Progenitor cell of endocrine pancreas (in vitro differentiated cells): Measurements from ENCODE around the gene CNTN1. TPM values are rescaled to one million over a fixed set of nuclear protein-coding genes. Genes with fewer than 3 reads are reported as not detected.

Source experiments
- DNase-seq: peaks from one replicate; pipeline ENCODE4 v3.0.0; 2021; ENCODE audit warnings: low spot score; ENCODE audit not compliant: unreplicated experiment
- H3K27ac Mint-ChIP-seq: 2 replicates; pipeline ENCODE4 v1.8.0; 2021; ENCODE audit warnings: mild to moderate bottlenecking, moderate library complexity, mixed read lengths
- H3K27me3 Mint-ChIP-seq: 2 replicates; pipeline ENCODE4 v1.8.0; 2021; ENCODE audit warnings: mixed read lengths
- H3K36me3 Mint-ChIP-seq: 2 replicates; pipeline ENCODE4 v1.8.0; 2022; ENCODE audit warnings: mixed read lengths; ENCODE audit not compliant: insufficient read depth
- H3K4me1 Mint-ChIP-seq: 2 replicates; pipeline ENCODE4 v1.8.0; 2021; ENCODE audit warnings: low read depth, mixed read lengths
- H3K4me3 Mint-ChIP-seq: 2 replicates; pipeline ENCODE4 v1.8.0; 2021; ENCODE audit warnings: low read depth, mild to moderate bottlenecking, moderate library complexity, mixed read lengths
- H3K9me3 Mint-ChIP-seq: 2 replicates; pipeline ENCODE4 v1.8.0; 2021; ENCODE audit warnings: low read depth, mixed read lengths
- total RNA-seq: library from RNA; stranded (reverse); gene quantifications from 2 replicates; pipeline ENCODE4 v1.2.1, GENCODE V29; 2021
- TF ChIP-seq, protein P1 (sequence below): fragments of 200-600 bp; sonication (generic); IDR thresholded peaks from one replicate; pipeline ENCODE4 v1.5.0; 2021; ENCODE audit warnings: antibody characterized with exemption, mild to moderate bottlenecking; ENCODE audit not compliant: unreplicated experiment

Gene CNTN1
- total RNA-seq, 1 donor from 2014 or later = 3.1 TPM

DNA sequence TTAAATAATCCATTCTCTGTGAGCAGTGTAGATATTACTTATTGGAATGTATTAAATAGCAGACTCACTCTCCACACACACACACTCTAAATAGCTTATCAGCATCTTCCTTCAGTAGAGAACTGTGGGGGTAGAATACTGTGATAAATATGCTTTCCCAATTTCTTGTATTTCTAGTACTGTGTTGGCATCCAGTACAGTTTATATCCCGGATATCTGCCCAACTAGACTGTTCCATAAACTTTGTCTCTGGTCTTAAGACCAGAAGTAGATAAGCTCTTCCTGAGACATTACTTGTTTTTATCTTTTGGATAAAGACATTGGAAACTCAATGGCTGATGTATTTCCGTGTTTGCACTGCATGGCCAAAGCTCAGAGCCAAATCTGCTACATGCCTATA is 359.7 kb downstream of the CNTN1 start:
- H3K9me3 Mint-ChIP-seq = no peaks in the 10 kb centered on the region
- no peaks in the 10 kb centered on the region for H3K27me3 Mint-ChIP-seq
- H3K36me3 Mint-ChIP-seq = no peaks in the 10 kb centered on the region
- H3K4me3 Mint-ChIP-seq = no peak overlapping the region
- H3K27ac Mint-ChIP-seq = no peak overlapping the region
- TF ChIP-seq, protein P1, sequence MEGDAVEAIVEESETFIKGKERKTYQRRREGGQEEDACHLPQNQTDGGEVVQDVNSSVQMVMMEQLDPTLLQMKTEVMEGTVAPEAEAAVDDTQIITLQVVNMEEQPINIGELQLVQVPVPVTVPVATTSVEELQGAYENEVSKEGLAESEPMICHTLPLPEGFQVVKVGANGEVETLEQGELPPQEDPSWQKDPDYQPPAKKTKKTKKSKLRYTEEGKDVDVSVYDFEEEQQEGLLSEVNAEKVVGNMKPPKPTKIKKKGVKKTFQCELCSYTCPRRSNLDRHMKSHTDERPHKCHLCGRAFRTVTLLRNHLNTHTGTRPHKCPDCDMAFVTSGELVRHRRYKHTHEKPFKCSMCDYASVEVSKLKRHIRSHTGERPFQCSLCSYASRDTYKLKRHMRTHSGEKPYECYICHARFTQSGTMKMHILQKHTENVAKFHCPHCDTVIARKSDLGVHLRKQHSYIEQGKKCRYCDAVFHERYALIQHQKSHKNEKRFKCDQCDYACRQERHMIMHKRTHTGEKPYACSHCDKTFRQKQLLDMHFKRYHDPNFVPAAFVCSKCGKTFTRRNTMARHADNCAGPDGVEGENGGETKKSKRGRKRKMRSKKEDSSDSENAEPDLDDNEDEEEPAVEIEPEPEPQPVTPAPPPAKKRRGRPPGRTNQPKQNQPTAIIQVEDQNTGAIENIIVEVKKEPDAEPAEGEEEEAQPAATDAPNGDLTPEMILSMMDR = no peak
- no peaks in the 10 kb centered on the region for H3K4me1 Mint-ChIP-seq
- DNase-seq = no peak

DNA sequence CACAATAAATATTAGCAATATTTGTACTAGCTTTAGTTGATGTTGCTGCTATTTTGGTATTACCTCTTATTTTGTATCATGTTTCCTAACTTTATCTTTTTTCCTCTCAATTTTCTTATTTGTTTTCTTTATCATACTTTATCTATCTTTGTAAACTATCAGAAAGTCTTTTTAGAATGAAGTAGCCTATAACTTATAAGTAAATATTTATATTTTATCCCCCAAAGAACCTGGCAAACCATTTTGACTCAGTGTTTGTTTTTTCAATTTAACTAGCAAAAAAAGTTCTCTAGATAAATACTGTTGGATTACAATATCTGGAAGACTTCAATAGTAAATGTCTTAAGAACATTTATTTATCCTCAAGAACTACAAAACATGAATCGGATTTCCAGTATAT is 360.2 kb downstream of the CNTN1 start:
- Mint-ChIP-seq H3K4me3 (no peak overlapping the region), H3K36me3 (no peaks in the 10 kb centered on the region), H3K9me3 (no peaks in the 10 kb centered on the region), H3K4me1 (no peaks in the 10 kb centered on the region), H3K27ac (no peak overlapping the region), H3K27me3 (no peaks in the 10 kb centered on the region)
- DNase-seq = no peak
- TF ChIP-seq, protein P1 = no peak

DNA sequence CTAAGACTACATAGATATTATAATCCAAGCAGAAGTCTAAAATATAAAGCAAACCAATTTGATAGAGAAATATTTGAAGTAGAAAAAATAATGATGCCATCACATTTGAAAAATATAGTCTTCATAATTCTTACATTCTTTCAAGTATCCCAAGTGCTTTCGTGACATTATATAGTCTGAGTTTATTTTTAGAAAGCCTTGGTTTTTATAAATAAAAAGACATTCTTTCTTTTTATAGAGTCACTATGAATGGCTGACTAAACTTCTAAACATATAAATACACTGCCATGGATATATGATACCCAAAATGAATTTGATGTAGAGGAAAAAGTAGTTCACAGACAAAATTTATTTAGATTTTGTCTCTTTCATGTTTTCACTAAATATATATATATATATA is 360.8 kb downstream of the CNTN1 start:
- Mint-ChIP-seq H3K36me3 (no peaks in the 10 kb centered on the region), H3K4me1 (no peaks in the 10 kb centered on the region), H3K27me3 (no peaks in the 10 kb centered on the region), H3K9me3 (no peaks in the 10 kb centered on the region), H3K4me3 (no peak overlapping the region), H3K27ac (no peak overlapping the region)
- DNase-seq = no peak
- TF ChIP-seq, protein P1 = no peak

DNA sequence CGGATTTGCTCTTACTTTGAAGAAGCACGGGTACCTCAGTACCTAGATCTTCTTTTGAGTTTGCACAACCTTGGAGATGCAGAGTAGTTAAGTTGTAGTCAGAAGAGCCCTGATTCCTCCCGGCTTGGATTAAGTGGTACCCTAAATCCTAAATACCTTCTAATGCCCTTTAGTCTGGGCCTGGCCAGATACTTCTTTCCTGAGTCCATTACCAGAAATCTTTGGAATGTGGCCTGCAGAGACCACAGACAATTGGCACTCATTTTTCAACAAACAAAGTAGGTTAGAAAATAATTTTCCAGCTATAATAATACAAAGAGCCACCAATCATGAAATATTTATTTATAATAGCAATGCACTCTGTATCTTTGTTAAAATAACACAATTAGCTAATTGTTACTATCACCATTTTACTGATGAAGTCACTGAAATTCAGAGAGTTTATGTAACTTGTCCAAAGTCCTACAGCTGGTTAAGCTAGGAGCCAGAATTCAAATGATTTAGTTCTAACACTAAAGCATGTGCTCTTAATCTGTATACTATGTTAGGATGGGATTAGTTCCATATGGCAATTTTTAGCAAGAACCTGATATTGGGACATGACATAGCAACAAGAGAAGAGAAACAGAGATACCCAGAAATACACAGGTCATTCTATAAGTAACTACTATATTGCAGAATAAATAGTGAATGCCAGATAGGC is 363.8 kb downstream of the CNTN1 start:
- Mint-ChIP-seq H3K27me3 (no peaks in the 10 kb centered on the region), H3K4me3 (no peak overlapping the region), H3K27ac (no peak overlapping the region), H3K9me3 (no peaks in the 10 kb centered on the region), H3K4me1 (no peaks in the 10 kb centered on the region), H3K36me3 (no peaks in the 10 kb centered on the region)
- DNase-seq = no peak
- TF ChIP-seq, protein P1 = no peak

DNA sequence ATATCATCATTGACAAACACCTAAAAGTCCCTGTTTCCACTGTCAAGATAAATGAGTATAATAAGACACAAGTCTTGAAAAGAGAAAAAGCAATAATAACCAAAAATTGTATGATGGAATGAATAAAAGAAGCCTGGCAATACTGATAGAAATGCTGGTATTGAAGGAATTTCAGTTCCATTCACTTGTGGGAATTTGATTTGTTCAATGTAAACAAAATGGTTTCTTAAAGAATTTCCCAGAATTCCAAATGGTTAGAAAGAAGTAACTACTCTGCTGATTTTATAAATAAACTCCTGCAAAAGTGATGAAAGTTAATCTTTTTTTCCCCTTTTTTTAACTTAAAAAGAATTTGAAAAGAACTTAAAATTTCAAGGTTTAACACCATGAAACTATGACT is 366.0 kb downstream of the CNTN1 start:
- no peaks in the 10 kb centered on the region for H3K36me3 Mint-ChIP-seq
- H3K27ac Mint-ChIP-seq = no peak overlapping the region
- no peaks in the 10 kb centered on the region for H3K27me3 Mint-ChIP-seq

More for the DNA sequence above, 366.0 kb downstream of the CNTN1 start:
- no peak for DNase-seq
- Mint-ChIP-seq H3K4me1 (no peaks in the 10 kb centered on the region), H3K4me3 (no peak overlapping the region), H3K9me3 (no peaks in the 10 kb centered on the region)
- TF ChIP-seq, protein P1 = no peak
